GF-D8 (cell line): Measurements from ENCODE around the gene KCNK18.
"Not testable (repeated sequence)": the region's sequence is repeated elsewhere in the genome, so short reads cannot be mapped to it uniquely, and the experiment has no call there.

ENCODE experiments used
- DNase-seq: peaks from one replicate; lab custom pipeline; 2025; lab: John Stamatoyannopoulos, UW

The KCNK18 gene

DNA sequence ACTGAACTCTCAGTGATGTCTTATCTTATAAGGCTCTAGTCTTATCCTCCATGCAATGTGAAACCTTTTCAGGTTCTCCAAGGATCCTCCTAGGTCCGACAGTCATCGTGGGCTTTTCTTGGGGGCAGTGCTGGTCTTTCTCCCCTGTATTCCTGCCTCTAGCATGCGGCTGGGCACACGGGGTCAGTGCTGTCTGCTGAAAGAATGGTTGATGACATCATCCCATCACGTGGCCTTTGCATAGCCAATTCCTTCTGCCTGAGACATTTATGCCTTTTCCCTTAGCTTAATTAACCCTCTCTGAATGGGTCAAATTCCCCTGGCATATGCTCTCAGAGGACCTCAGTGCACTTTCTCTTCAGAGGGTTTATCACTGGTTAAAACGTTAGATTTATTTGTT is 27.0 kb upstream of the KCNK18 start:
- no peak for DNase-seq

DNA sequence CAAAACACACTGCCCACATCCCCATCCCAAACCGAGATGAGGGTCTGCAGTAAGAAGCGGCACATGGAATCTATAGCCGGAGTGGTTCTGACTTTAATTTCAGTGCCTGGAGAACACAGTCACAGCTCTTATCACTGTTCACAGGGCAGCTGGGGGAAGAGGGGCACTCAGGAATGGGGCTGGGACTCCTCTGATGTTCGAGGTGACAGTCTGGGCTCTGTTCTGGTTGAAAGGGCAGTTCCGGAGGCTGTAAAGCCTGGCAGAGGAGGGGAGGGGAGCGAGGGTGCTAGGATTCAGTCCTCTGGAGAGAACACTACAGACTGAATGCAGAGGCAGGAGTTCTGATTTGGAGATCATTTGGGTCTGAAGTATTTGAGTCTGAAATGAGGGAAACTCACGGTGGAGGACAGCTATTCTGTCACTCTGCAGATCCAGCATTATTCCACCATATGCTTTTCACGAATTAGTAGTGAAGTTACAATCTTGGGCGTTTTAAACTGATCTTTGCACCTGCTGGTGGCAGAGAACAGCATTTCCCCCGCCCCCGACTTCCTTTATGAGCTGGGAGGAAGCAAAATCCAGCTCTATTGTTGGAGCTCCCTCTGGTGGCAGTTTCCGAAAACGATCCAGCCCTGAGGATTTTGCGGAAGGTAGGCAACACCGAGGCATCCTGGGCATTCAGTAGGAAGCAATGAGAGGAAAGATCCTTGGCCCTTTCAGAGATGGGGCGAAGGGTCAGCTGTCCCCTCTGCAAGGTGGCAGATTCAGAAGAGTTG is 22.7 kb upstream of the KCNK18 start:
- DNase-seq = peak; percentile 20

GRCh38 chr10:117175215-117175900 is 21.9 kb upstream of the KCNK18 start:
- no peak for DNase-seq

- peak; percentile 29 for DNase-seq
Observed at GRCh38 chr10:117175901-117176534, 21.3 kb upstream of the KCNK18 start.

DNA sequence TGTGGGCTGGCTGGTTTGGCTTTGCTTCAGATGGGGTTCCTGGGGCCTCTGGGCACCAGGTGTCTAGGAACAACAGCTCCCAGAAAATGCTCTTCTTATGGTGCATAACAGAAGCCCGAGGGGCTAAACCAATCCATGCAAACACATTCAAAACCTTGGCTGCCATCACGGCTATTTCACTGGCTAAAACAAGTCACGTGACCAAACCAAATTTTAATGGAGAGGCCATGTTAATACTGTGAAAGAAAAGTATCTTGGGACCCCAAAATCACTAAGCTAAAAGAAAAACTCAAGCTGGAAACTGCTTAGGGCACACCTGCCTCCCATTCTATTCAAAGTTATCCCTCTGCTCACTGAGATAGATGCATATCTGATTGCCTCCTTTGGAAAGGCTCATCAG is 19.1 kb upstream of the KCNK18 start:
- no peak for DNase-seq

DNA sequence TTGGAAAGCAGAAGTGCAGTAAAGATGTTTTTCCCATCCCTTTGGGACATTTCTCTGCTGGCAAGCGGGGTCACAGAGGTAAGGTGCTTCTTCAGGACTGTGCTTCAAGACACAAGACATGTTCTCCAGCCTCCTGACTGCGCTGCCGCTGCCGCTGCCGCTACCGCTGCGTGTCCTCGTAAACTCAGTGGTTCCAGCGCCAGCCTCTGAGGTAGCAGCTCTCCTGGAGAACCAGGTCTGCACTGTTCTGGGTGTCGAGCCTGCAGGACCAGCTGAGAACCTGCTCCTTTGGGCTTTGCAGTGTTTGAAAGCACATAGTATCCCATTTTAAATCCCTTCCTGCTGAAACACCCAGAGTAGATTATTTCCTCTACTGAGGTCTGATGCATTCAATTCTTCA is 13.0 kb upstream of the KCNK18 start:
- no peak for DNase-seq

- no peak for DNase-seq
Observed at GRCh38 chr10:117184821-117185220, 12.5 kb upstream of the KCNK18 start.

GRCh38 chr10:117185817-117186216 is 11.5 kb upstream of the KCNK18 start:
- DNase-seq = not testable (repeated sequence)

- no peak for DNase-seq
Observed at GRCh38 chr10:117186832-117187615, 10.3 kb upstream of the KCNK18 start.

DNA sequence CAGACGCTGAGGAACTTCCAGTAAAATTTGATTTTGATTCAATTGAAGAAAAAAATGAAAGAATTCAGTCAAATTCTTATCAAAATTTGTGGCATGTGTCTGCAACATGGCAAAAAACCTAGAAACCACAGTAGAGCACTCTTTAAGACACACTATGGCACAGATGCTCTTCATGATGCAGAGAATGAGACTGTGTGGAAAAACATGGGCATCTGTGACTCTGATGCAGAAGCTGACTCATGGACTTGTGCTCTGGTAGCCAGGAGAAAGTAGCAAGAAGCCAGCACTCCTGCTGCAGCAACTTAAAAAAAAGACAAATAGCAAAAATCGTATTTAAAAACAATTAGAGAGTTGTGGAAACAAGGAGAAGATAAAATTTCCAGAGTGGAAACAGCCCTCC is 8.9 kb upstream of the KCNK18 start:
- no peak for DNase-seq

GRCh38 chr10:117189557-117189956 is 7.7 kb upstream of the KCNK18 start:
- DNase-seq = no peak

DNA sequence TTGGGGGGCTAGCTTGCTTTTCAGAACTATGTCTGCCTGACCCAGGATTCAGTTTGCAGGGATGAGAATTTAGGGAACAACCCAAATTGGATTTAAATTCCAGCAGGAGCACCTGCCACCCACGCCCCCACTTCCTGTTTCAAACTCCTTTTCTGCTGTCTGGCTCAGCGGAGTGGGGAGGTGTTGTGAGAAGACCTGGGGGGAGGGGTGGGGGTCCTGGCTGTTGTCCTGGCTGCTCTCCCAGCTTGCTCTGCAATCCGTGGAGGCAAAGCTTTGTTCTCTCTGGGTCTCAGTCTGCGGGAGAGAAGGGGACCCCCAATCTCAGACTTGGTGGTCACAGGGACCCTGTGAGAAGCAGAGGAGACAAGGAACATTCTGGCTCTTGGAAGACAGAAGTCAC is 799 bp downstream of the KCNK18 start:
- DNase-seq = no peak

DNA sequence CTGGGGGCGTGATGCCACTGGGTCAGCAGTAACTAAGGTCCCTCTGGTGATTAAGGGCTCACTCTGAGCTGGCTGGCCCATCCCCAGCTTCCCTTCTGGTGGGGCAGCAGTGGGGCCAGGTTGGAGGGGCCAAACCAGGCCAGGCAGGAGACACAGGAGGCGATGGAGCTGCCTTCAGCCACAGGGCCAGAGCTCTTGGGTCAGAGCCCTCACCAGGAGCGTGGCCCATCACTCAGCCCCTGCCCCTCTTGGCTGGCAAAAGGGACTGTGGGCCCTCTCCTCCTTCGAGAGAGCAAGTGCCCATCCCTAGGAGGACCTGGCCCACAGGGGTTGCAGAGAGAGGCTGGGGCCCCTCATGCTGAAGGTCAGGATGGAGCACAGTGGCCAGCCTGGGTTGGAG is 4.5 kb downstream of the KCNK18 start:
- no peak for DNase-seq

DNA sequence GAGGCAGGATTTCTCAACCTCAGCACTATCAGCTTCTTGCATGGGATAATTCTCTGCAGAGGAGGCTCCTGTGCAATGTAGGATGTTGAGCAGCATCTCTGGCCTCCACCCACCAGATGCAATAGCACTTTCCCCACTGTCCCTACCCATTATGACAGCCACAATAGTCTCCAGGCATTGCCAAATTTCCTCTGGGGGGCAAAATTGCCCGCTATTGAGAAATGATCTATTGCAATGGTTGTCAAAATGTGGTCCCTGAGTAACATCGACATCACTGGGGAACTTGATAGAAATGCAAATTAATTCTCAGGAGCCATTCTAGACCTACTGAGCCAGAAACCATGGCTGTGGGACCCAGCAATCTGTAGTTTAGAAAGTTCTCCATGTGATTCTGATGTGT is 7.0 kb downstream of the KCNK18 start:
- DNase-seq = no peak

- no peak for DNase-seq
Observed at GRCh38 chr10:117212176-117212575, 14.9 kb downstream of the KCNK18 start.

DNA sequence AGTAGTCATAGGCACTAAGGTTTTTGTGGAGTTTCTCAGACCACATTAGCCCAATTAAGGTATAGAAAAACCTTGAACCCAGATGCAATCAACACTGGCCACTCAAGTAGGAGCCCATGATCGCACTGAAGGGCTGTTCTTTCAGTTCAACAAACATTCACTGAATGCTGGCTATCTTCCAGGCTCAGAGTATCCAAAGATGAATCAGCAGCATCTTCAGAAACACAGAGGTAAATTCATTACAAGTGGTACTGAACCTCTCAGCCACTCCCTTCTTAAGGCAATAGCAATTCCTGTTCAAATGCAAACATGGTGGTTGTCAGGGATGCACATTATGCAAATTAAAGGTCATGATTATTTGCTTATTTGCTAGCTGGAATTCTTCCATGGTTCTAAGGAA is 17.1 kb downstream of the KCNK18 start:
- no peak for DNase-seq

GRCh38 chr10:117215079-117215478 is 17.8 kb downstream of the KCNK18 start:
- no peak for DNase-seq

GRCh38 chr10:117216028-117216427 is 18.7 kb downstream of the KCNK18 start:
- no peak for DNase-seq

DNA sequence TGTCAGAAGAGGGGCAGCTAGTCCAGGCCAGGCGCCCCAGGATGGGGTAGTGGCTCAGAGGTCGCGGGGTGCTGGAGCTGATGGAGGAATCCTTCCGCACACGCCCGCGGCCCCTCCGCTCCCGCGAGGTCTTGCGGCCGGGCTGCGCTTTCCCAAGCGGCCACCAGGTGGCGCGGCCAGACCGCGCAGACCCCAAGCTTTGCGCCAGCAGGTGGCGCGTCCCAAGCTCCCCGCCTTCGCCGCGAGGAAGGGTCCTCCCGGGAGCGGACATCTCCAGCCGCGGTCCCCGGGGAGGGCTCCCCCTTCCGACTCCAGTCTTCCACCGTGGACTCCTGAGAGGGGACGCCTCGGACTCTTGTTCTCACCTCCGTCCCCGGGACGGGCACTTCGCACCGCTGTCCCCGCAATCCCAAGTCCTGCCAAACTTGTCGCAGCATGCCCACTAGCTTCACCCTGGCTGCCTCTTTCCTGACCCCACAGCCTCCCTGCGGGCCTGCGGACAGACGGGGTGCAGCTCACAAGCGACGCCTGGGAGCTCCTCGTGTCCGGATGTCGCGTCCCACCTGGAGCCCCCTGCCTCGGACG is 19.4 kb downstream of the KCNK18 start:
- DNase-seq = no peak

GRCh38 chr10:117217196-117217761 is 20.0 kb downstream of the KCNK18 start:
- DNase-seq = no peak

DNA sequence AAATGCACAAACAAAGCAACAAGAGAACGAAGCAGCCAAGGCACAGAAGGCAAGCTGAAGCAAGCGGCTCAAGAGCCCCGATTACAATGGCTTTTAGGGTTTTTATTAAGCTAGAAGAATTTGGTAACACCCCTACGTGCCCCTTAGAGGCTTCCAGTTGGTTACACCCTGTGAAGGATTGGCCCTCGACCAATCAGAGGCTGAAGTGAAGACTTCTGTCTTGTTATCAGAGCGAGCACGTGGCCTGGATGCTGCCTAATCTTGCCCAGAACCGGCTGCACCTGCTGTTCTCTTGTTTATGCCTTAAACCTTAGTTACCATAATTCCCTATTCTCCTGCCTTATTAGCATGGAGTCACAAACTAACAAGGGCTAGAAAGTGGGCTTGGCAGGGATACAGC is 21.4 kb downstream of the KCNK18 start:
- DNase-seq = no peak
